Left lung (tissue), 10 donors: Measurements from ENCODE around the gene CACNG4. TPM values are rescaled to one million over a fixed set of nuclear protein-coding genes. Genes with fewer than 3 reads are reported as not detected.

Experiments
- ATAC-seq: fragments of 200-7000 bp; cut with Tn5 transposase; one replicate; pipeline ENCODE4 v1.9.1; 2020; ENCODE audit warnings: moderate library complexity
- DNase-seq, 4 donors: peaks; one replicate each; pipeline ENCODE4 v3.0.0-alpha.2; 2013 to 2020
- H3K27ac ChIP-seq, 2 donors: fragments of 200-600 bp; sonication (generic) in 1 of 2; one replicate each; pipeline versions ENCODE4 v1.5.0 to v1.8.0; 2020 to 2021
- H3K27me3 ChIP-seq, 2 donors: fragments of 200-600 bp; sonication (generic) in 1 of 2; one replicate each; pipeline versions ENCODE4 v1.5.0 to v1.8.0; 2020 to 2021
- H3K36me3 ChIP-seq, 2 donors: fragments of 200-600 bp; sonication (generic) in 1 of 2; one replicate each; pipeline versions ENCODE4 v1.5.0 to v1.8.0; 2020 to 2021
- H3K4me1 ChIP-seq, 2 donors: fragments of 200-600 bp; one replicate each; pipeline ENCODE4 v1.8.0; 2021
- H3K4me3 ChIP-seq, 2 donors: fragments of 200-600 bp; sonication (generic) in 1 of 2; one replicate each; pipeline versions ENCODE4 v1.5.0 to v1.8.0; 2020 to 2021; ENCODE audit warnings: mild to moderate bottlenecking in 1 of 2
- H3K9me3 ChIP-seq, 2 donors: fragments of 200-600 bp; sonication (generic) in 1 of 2; one replicate each; pipeline versions ENCODE4 v1.5.0 to v1.8.0; 2020 to 2021
- CTCF ChIP-seq, 2 donors: fragments of 200-600 bp; sonication (generic) in 1 of 2; IDR thresholded peaks; one replicate each; pipeline versions ENCODE4 v1.5.0 to v1.8.0; 2021; ENCODE audit warnings: antibody characterized with exemption in 2 of 2
- intact Hi-C, 2 donors: fragments of 100-400 bp; cut with DNase I; formaldehyde crosslinking; loops; one replicate each; pipeline versions ENCODE4 v1.11.2 to v1.14.2; 2022
- polyA plus RNA-seq, 6 donors: library from polyadenylated mRNA; unstranded; fragments of 120-200 nt; gene quantifications; one replicate each; pipeline ENCODE4 v1.2.1, GENCODE V29; 2013; ENCODE audit not compliant: insufficient read length in 6 of 6
- total RNA-seq, 2 donors: library from RNA; stranded (reverse); fragmentation: NEBNext Ultra II Directional; extraction: Animal tissue kit (Norgen Biotek cat#: 25700); gene quantifications; one replicate each; pipeline ENCODE4 v1.2.1, GENCODE V29; 2021
- donor health status: DM: no; HTN: yes; CAD: no.
- donor health status: DM: no; HTN: no; CAD: no.

The CACNG4 gene
- total and polyA plus RNA-seq, 8 donors, result 1.5 to 6.0 (median 2.6) TPM

- no peak for TF ChIP-seq CTCF (IDR thresholded peaks at IDR 0.05)
- ATAC-seq, result no peak
- no peaks in the 10 kb centered on the region for H3K9me3 ChIP-seq
These were observed 17.5 kb downstream of the CACNG4 start for GRCh38 chr17:66981983-66982508.

GRCh38 chr17:66983414-66984021 is 19.0 kb downstream of the CACNG4 start:
- no peaks in the 10 kb centered on the region for H3K4me1 ChIP-seq
- ATAC-seq (no peak), DNase-seq (no peak)
- no peak overlapping the region for H3K4me3 ChIP-seq
- H3K9me3 ChIP-seq, result no peaks in the 10 kb centered on the region
- H3K27ac ChIP-seq, result no peak overlapping the region
- H3K36me3 ChIP-seq, result no peaks in the 10 kb centered on the region
- TF ChIP-seq CTCF (IDR thresholded peaks at IDR 0.05), result no peak
- intact Hi-C loops, result no loop called here
- peaks cover 0 to 51% of the 10 kb centered on the region in 2 donors for H3K27me3 ChIP-seq

More at GRCh38 chr17:66981983-66982508, 17.5 kb downstream of the CACNG4 start:
- intact Hi-C loops, result no loop called here
- no peaks in the 10 kb centered on the region for H3K4me1 ChIP-seq
- H3K27ac ChIP-seq, result no peak overlapping the region
- no peaks in the 10 kb centered on the region for H3K36me3 ChIP-seq
- no peak overlapping the region for H3K4me3 ChIP-seq
- H3K27me3 ChIP-seq, result peaks cover 0 to 53% of the 10 kb centered on the region in 2 donors
- DNase-seq, result no peak

- TF ChIP-seq CTCF (IDR thresholded peaks at IDR 0.05), result no peak
- DNase-seq, result no peak
- no peaks in the 10 kb centered on the region for H3K36me3 ChIP-seq
- H3K4me1 ChIP-seq, result no peaks in the 10 kb centered on the region
- no peak overlapping the region for H3K4me3 ChIP-seq
- ATAC-seq, result no peak
- no peaks in the 10 kb centered on the region for H3K9me3 ChIP-seq
- intact Hi-C loops, result no loop called here
- H3K27ac ChIP-seq, result no peak overlapping the region
- peaks cover 0 to 50% of the 10 kb centered on the region in 2 donors for H3K27me3 ChIP-seq
These were observed 20.2 kb downstream of the CACNG4 start for GRCh38 chr17:66984730-66985129.

GRCh38 chr17:66985338-66986237 is 21.1 kb downstream of the CACNG4 start:
- Histone ChIP-seq H3K27me3 (peaks cover 0 to 54% of the 10 kb centered on the region in 2 donors), H3K4me1 (no peaks in the 10 kb centered on the region), H3K9me3 (no peaks in the 10 kb centered on the region), H3K4me3 (no peak overlapping the region), H3K36me3 (no peaks in the 10 kb centered on the region), H3K27ac (no peak overlapping the region)
- DNase-seq (no peak), ATAC-seq (no peak)
- no peak for TF ChIP-seq CTCF (IDR thresholded peaks at IDR 0.05)
- intact Hi-C loops, result no loop called here

GRCh38 chr17:66986659-66987058 is 22.2 kb downstream of the CACNG4 start:
- H3K27me3 ChIP-seq, result peaks cover 0 to 51% of the 10 kb centered on the region in 2 donors
- H3K4me1 ChIP-seq, result no peaks in the 10 kb centered on the region
- no peaks in the 10 kb centered on the region for H3K36me3 ChIP-seq
- DNase-seq, result no peak
- no peak for TF ChIP-seq CTCF (IDR thresholded peaks at IDR 0.05)
- H3K27ac ChIP-seq, result no peak overlapping the region
- no peaks in the 10 kb centered on the region for H3K9me3 ChIP-seq
- intact Hi-C loops, result no loop called here
- no peak overlapping the region for H3K4me3 ChIP-seq
- ATAC-seq, result no peak
